ENCODE results near the gene ADCK1.
"Not testable (repeated sequence)": the region's sequence is repeated elsewhere in the genome, so short reads cannot be mapped to it uniquely, and the experiment has no call there.

The ADCK1 gene

DNA sequence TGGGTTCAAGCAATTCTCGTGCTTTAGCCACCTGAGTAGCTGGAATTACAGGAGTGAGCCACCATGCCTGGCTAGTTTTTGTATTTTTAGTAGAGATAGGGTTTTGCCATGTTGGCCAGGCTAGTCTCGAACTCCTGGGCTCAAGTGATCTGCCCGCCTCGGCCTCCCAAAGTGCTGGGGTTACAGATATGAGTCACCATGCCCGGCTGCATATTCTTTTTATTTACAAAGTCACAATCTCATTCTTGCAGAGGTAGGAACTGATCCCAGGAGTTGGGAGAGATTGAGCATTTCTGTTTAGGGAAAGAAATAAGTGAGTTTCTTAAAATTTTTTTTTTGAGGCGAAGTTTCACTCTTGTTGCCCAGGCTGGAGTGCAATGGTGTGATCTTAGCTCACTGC is 12.8 kb downstream of the ADCK1 start:
- H3K4me1 ChIP-seq (ENCODE audit: insufficient read depth, low read length); H3K36me3 ChIP-seq (ENCODE audit: insufficient read depth, low read depth, low read length); H3K9ac ChIP-seq (ENCODE audit: low read depth, low read length); H3K4me3 ChIP-seq (ENCODE audit: low read length); H3K27me3 ChIP-seq (ENCODE audit: insufficient read depth, low read length); H3K9me3 ChIP-seq (ENCODE audit: insufficient read depth, low read depth, low read length); H3K27ac ChIP-seq (ENCODE audit: low read length): not testable (repeated sequence)

DNA sequence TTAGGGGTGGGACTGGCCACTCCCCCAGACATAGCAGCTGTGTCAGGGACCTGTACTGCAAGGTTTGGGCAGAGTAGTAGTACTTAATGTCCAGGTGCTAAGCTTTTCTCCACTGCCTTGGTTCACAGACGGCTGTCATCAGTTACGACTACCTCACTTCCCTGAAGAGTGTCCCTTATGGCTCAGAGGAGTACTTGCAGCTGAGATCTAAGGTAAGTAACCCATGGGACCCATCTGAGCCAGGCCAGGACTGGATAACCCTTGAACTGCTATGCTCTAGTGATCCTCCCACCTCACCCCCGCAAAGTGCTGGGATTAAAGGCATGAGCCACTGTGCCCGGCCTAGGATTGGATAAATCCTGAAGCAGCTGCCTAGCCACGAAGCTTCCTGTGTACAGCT is 22.4 kb downstream of the ADCK1 start:
- Histone ChIP-seq H3K36me3 (ENCODE audit: insufficient read depth, low read depth, low read length) (peaks cover 21% of the 10 kb centered on the region), H3K27ac (ENCODE audit: low read length) (no peak overlapping the region), H3K4me1 (ENCODE audit: insufficient read depth, low read length) (no peaks in the 10 kb centered on the region), H3K4me3 (ENCODE audit: low read length) (no peak overlapping the region), H3K9me3 (ENCODE audit: insufficient read depth, low read depth, low read length) (no peaks in the 10 kb centered on the region), H3K27me3 (ENCODE audit: insufficient read depth, low read length) (no peaks in the 10 kb centered on the region), H3K9ac (ENCODE audit: low read depth, low read length) (no peak overlapping the region)

- no peak overlapping the region for H3K4me3 ChIP-seq (ENCODE audit: low read length)
- H3K4me1 ChIP-seq (ENCODE audit: insufficient read depth, low read length) = no peaks in the 10 kb centered on the region
- no peaks in the 10 kb centered on the region for H3K9me3 ChIP-seq (ENCODE audit: insufficient read depth, low read depth, low read length)
- H3K27me3 ChIP-seq (ENCODE audit: insufficient read depth, low read length) = no peaks in the 10 kb centered on the region
- no peak overlapping the region for H3K27ac ChIP-seq (ENCODE audit: low read length)
- H3K9ac ChIP-seq (ENCODE audit: low read depth, low read length) = no peak overlapping the region
- peaks cover 21% of the 10 kb centered on the region for H3K36me3 ChIP-seq (ENCODE audit: insufficient read depth, low read depth, low read length)
Measured at GRCh38 chr14:77822741-77823140, 22.8 kb downstream of the ADCK1 start.

DNA sequence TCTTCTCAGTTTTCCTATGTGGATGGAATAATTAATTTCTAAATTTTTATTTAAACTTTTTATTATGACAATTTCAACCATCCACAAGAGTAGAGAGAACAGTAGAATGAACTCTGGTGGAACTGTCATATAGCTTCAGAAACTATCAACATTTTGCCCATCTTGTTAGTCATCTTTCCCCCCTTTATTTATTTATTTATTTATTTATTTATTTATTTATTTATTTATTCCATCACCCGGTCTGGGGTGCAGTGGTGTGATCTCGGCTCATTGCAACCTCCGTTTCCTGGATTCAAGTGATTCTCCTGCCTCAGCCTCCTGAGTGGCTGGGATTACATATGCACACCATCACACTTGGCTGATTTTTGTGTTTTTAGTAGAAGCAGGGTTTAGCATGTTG is 23.5 kb downstream of the ADCK1 start:
- Histone ChIP-seq H3K27me3 (ENCODE audit: insufficient read depth, low read length) (no peaks in the 10 kb centered on the region), H3K9me3 (ENCODE audit: insufficient read depth, low read depth, low read length) (no peaks in the 10 kb centered on the region), H3K27ac (ENCODE audit: low read length) (no peak overlapping the region), H3K4me3 (ENCODE audit: low read length) (no peak overlapping the region), H3K4me1 (ENCODE audit: insufficient read depth, low read length) (no peaks in the 10 kb centered on the region), H3K9ac (ENCODE audit: low read depth, low read length) (no peak overlapping the region), H3K36me3 (ENCODE audit: insufficient read depth, low read depth, low read length) (peaks cover 21% of the 10 kb centered on the region)

DNA sequence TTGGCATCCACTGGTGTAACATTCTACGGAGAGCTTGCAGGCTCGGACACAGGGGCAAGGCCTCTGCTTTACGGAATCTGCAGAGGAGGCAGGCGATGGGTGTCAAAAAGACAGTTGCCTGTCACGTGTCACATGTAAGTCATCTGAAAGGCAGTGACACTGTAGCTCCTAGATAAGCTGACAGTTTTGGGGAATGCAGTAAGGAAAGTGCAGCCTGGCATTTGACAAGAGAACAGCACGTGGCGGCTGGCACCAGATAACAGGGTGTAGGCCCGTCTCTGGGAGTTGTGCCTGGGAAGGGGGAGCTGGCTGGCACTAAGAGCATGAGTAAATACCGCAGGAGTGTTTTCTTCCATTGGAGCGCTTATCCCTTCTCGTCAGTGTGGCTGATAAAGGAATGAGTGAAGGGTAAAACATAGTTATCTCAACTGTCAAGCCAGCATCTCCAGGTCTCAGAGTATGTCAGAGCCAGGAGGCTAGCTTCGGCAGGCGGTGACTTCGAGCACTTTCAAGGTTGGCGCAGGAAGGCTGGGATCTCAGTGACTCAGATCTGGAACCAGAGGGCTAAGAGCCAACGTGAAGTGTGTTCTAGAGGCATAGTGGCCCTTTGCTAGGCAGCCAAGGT is 26.1 kb downstream of the ADCK1 start:
- Histone ChIP-seq H3K9me3 (ENCODE audit: insufficient read depth, low read depth, low read length) (no peaks in the 10 kb centered on the region), H3K27ac (ENCODE audit: low read length) (no peak overlapping the region), H3K36me3 (ENCODE audit: insufficient read depth, low read depth, low read length) (peaks cover 9% of the 10 kb centered on the region), H3K9ac (ENCODE audit: low read depth, low read length) (no peak overlapping the region), H3K4me3 (ENCODE audit: low read length) (no peak overlapping the region), H3K4me1 (ENCODE audit: insufficient read depth, low read length) (no peaks in the 10 kb centered on the region), H3K27me3 (ENCODE audit: insufficient read depth, low read length) (no peaks in the 10 kb centered on the region)

GRCh38 chr14:77830692-77831091 is 30.8 kb downstream of the ADCK1 start:
- no peaks in the 10 kb centered on the region for H3K9me3 ChIP-seq (ENCODE audit: insufficient read depth, low read depth, low read length)
- H3K4me3 ChIP-seq (ENCODE audit: low read length) = no peak overlapping the region
- no peaks in the 10 kb centered on the region for H3K4me1 ChIP-seq (ENCODE audit: insufficient read depth, low read length)
- no peaks in the 10 kb centered on the region for H3K27me3 ChIP-seq (ENCODE audit: insufficient read depth, low read length)
- no peak overlapping the region for H3K9ac ChIP-seq (ENCODE audit: low read depth, low read length)
- no peak overlapping the region for H3K27ac ChIP-seq (ENCODE audit: low read length)
- no peaks in the 10 kb centered on the region; the same call in 1 of the 2 replicates for H3K36me3 ChIP-seq (ENCODE audit: insufficient read depth, low read depth, low read length)

DNA sequence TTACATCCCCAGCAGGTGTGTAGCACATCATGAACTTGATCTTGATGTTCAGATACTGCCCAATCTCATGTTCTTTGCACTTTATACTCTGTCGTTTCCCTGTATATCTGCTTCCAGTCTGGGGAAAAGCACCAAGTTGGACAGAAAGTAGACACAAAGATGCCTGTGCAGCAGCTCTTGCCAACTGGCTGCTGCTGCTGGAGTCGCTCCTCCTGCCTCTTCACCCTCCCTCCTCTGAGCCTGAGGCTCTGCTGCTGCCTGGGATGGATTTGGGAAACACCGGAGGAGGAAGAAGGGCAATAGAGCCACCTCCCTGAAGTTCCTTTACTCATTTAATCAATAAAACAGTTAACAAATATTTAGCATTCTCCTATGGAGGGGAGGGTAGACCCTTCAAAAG is 32.4 kb downstream of the ADCK1 start:
- H3K27ac ChIP-seq (ENCODE audit: low read length) = no peak overlapping the region
- H3K4me1 ChIP-seq (ENCODE audit: insufficient read depth, low read length) = no peaks in the 10 kb centered on the region
- no peaks in the 10 kb centered on the region for H3K9me3 ChIP-seq (ENCODE audit: insufficient read depth, low read depth, low read length)
- H3K27me3 ChIP-seq (ENCODE audit: insufficient read depth, low read length) = no peaks in the 10 kb centered on the region
- H3K36me3 ChIP-seq (ENCODE audit: insufficient read depth, low read depth, low read length) = no peaks in the 10 kb centered on the region; the same call in 1 of the 2 replicates
- no peak overlapping the region for H3K9ac ChIP-seq (ENCODE audit: low read depth, low read length)
- H3K4me3 ChIP-seq (ENCODE audit: low read length) = no peak overlapping the region

DNA sequence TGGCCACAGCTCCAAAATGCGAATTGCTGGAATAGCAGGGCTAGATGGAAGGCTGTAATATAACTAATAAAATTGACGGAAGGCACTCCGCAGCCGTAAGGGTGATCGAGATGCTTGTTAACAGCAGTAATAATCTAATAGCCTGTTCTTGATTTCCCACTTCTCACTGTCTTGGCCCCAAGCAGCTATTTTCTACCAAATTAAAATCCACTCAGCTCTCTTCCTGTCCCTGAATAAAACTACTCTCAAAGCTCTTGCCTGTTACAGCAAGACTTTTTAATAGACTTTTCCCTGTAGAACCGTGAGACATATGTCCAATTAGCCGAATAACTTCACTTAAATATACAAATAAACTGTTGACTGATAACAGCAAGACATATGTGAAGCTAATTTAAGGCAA is 38.0 kb downstream of the ADCK1 start:
- Histone ChIP-seq H3K27me3 (ENCODE audit: insufficient read depth, low read length) (no peaks in the 10 kb centered on the region), H3K4me1 (ENCODE audit: insufficient read depth, low read length) (no peaks in the 10 kb centered on the region), H3K9ac (ENCODE audit: low read depth, low read length) (no peak overlapping the region), H3K9me3 (ENCODE audit: insufficient read depth, low read depth, low read length) (no peaks in the 10 kb centered on the region), H3K27ac (ENCODE audit: low read length) (no peak overlapping the region), H3K36me3 (ENCODE audit: insufficient read depth, low read depth, low read length) (no peaks in the 10 kb centered on the region), H3K4me3 (ENCODE audit: low read length) (no peak overlapping the region)

GRCh38 chr14:77838831-77839511 is 39.1 kb downstream of the ADCK1 start:
- Histone ChIP-seq H3K27me3 (ENCODE audit: insufficient read depth, low read length) (no peaks in the 10 kb centered on the region), H3K36me3 (ENCODE audit: insufficient read depth, low read depth, low read length) (no peaks in the 10 kb centered on the region), H3K4me3 (ENCODE audit: low read length) (no peak overlapping the region), H3K4me1 (ENCODE audit: insufficient read depth, low read length) (no peaks in the 10 kb centered on the region), H3K27ac (ENCODE audit: low read length) (no peak overlapping the region), H3K9ac (ENCODE audit: low read depth, low read length) (no peak overlapping the region), H3K9me3 (ENCODE audit: insufficient read depth, low read depth, low read length) (no peaks in the 10 kb centered on the region)

DNA sequence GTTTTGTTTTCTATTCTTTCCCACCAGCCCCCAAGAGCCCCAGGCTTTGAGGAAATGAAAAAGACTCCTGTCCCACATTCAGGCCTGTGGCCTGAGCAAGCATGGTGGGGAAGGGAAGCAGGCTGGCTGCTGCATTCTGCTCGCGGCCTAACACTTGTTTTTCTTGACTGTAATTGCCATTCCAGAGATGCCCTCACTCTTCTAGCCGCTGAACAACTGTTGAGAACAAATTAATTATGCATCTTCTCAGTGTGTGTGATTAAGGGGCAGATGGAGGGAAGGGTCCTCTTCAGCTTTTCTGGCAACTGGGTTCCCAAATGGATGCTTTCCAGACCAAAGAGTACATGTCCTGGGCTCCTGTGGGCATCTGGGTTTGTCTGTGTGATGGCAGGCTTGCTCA is 43.3 kb downstream of the ADCK1 start:
- H3K27ac ChIP-seq (ENCODE audit: low read length) = no peak overlapping the region
- H3K9me3 ChIP-seq (ENCODE audit: insufficient read depth, low read depth, low read length) = no peaks in the 10 kb centered on the region
- H3K27me3 ChIP-seq (ENCODE audit: insufficient read depth, low read length) = no peaks in the 10 kb centered on the region
- no peaks in the 10 kb centered on the region for H3K36me3 ChIP-seq (ENCODE audit: insufficient read depth, low read depth, low read length)
- H3K4me3 ChIP-seq (ENCODE audit: low read length) = no peak overlapping the region
- H3K9ac ChIP-seq (ENCODE audit: low read depth, low read length) = no peak overlapping the region
- H3K4me1 ChIP-seq (ENCODE audit: insufficient read depth, low read length) = no peaks in the 10 kb centered on the region

DNA sequence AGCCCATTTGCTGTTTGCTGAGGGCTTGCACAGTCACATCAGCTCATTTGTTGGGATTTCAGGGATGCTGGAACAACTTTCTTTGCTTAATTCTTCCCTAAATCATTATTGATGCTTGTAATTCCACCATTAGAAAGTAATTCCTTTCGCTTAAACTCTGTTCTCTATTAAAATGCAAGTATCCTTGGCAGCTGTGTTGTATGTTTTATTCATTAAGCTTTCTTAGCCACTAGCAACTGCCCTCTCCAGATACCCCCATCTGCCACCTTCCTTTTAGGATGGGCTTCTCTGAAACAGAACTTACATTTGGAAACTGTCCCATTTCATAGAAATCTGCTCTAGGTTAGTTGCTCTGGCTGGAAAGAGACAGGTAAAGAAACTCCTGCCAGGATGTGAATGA is 43.7 kb downstream of the ADCK1 start:
- H3K4me1 ChIP-seq (ENCODE audit: insufficient read depth, low read length) = no peaks in the 10 kb centered on the region
- H3K9me3 ChIP-seq (ENCODE audit: insufficient read depth, low read depth, low read length) = no peaks in the 10 kb centered on the region
- H3K4me3 ChIP-seq (ENCODE audit: low read length) = no peak overlapping the region

GRCh38 chr14:77844802-77845201 is 44.9 kb downstream of the ADCK1 start:
- Histone ChIP-seq H3K9ac (ENCODE audit: low read depth, low read length) (no peak overlapping the region), H3K27ac (ENCODE audit: low read length) (no peak overlapping the region), H3K27me3 (ENCODE audit: insufficient read depth, low read length) (no peaks in the 10 kb centered on the region), H3K9me3 (ENCODE audit: insufficient read depth, low read depth, low read length) (no peaks in the 10 kb centered on the region), H3K4me3 (ENCODE audit: low read length) (no peak overlapping the region), H3K4me1 (ENCODE audit: insufficient read depth, low read length) (no peaks in the 10 kb centered on the region), H3K36me3 (ENCODE audit: insufficient read depth, low read depth, low read length) (no peaks in the 10 kb centered on the region)

More for the DNA sequence above, 43.7 kb downstream of the ADCK1 start:
- no peaks in the 10 kb centered on the region for H3K27me3 ChIP-seq (ENCODE audit: insufficient read depth, low read length)
- H3K36me3 ChIP-seq (ENCODE audit: insufficient read depth, low read depth, low read length) = no peaks in the 10 kb centered on the region
- H3K9ac ChIP-seq (ENCODE audit: low read depth, low read length) = no peak overlapping the region
- no peak overlapping the region for H3K27ac ChIP-seq (ENCODE audit: low read length)

Data from iPS-20b (cell line).